GM18868 (cell line): ENCODE measurements around the gene ADAM22.

Experiments used
- ATAC-seq: cut with Tn5 transposase; IDR thresholded peaks from one replicate; pipeline ENCODE4 v1.9.1; 2021; ENCODE audit warnings: mild to moderate bottlenecking, moderate library complexity; ENCODE audit not compliant: unreplicated experiment

The ADAM22 gene

DNA sequence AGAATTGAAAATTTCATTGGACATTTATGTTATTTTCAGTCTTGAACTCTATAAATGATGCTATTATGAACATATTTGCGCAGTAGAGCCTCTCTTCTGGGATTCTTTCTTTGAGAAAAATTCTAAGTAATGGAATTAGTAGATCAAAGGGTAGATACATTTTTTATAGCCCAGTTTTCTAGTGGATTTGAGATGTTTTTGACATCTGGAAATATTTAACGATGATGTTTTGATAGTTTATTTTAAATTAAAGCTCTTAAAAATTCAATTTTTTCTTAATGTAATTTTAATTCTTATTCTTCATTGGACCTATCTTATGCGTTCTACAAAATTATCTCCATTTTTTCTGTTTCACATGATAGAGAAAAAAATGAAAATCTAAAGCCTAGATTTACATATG lies 103.0 kb downstream of the ADAM22 start:
- ATAC-seq = no peak

DNA sequence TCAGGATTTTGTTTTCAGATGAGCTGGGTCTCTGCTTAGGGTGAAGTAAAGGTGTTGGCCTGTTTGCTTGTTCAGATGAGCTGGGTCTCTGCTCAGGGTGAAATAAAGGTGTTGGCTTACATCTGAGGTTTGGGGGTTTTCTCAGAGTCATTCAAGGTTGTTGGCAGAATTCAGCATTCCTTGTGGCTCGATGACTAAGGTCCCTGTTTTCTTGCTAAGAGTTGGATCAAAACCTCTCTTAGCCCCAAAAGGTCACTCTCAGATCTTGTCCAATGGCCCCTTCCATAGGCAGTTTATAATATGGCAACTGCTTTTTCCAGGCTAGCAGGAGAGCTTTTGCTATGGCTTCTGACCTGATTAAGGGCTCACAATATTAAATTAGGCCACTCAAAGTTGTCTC lies 106.6 kb downstream of the ADAM22 start:
- no peak for ATAC-seq

DNA sequence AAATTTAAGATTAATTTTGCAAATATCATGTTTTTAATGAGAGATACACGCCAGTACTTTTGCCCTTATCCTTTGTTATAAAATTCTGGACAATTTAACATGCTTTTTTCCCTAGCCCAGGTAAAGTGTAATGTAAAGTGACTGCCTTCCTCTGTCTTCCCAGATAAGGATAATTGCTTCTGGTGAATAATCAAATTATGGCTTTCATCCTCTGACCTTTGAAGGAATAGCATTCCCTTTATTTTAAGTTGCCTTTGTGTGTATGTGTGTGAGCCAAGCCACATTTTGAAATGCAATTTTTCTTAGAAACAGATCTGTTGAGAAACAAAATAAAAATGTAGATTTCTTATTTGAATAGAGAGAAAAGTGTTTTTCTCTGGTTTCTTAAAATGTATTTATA lies 107.5 kb downstream of the ADAM22 start:
- no peak for ATAC-seq

DNA sequence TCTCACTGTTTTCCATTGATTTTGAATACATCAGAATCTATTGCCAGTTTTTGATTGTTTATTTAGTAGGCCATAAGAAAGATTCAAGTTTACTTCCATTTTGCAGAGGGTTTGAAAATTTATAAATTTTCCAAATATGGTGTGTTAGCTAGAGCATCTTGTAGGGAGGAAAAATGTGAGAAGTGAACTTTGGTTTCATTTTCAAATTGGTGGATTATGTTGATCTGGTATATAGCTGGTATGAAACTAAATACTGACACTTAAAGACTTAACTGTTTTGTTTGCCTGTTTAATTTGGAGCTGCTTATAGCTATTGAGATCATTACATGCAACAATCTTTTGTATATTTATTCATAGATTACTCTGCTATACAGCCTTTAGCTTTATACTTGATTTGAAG lies 108.1 kb downstream of the ADAM22 start:
- ATAC-seq = peak; percentile 41

DNA sequence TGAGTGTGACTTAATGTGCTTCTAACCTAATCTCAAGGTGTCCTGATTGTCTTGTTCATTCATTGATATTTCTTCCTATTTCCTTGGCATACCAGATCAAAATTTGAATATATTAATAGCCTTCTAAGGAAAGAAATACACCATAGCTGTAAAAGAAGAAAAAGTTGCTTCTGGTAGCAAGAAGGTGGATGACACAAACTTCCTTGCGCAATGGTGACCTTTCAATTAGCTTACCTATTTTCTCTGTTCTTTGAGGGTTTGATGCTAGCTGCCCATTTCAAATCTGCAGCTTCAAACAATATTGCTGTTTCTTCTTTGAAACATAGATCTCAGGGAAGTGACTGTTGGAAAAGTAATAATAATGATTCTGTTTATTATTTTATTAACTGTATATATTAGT lies 108.8 kb downstream of the ADAM22 start:
- no peak for ATAC-seq

DNA sequence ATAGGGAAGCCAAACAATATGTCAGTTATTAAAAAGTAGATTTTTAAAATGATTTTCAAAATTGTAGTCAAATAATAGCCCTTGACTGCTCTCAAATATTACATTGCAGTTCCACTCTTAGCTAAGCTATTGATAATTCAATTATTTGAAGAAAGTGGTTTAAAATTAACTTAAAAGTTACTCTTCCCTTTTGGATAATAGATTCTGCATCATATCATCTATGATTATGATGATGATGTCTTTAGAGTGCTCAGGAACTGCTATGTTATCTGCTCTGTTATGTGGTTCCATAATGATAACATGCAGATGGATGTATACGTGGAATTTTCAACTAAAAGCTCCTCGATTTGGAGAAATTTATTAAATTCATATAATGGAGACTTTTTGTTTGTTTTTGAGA lies 110.0 kb downstream of the ADAM22 start:
- ATAC-seq = no peak

DNA sequence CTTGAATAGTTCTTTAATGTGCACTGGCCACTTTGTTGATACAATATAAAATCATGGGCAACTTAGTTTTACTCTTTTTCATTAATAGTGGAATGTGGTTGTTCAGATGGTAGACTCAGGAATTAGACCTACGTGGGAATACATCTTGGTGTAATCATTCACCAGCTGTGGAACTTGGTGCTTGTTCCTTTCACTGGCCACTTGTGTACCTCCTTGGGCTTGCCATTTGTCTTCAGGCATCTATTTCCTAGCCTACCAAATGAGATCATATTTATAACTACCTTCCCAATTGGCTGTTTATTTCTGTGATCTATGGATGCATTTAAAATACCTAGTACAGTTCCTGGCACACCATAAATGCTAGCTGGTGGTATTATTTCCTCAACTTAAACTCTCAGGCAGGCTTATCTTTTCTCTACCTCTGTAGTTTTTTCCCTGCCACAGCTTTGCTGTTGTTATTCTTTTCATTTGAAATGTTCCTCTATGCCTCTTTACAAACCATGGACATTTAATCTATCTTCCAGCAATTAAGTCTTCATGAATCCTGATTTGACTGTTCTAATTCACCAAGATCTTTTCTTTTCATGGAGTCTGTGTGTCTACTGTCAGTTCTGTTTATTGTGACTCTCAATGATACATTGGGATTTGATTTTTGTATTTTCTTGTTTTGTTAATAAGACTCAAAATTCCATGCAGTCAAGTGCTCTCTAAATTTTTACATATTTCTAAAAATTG lies 113.0 kb downstream of the ADAM22 start:
- ATAC-seq = no peak

DNA sequence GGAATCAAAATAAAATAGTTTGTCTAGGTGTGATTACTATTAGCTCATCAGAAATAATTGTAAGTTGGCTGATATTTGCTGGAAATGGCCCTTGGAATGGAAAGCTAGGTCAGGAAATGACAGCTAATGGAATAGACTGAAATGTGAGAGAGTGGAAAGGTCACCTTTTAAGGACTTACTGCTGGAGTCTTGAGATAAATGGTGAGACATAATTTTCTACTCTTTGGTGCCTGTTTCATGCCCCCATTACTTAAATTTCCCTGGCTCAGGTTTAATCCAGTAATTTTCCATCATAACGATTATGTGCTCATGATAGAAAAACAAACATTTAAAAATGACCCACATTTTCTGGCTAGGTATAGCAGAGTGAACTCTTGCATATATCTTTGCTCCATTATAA lies 123.6 kb downstream of the ADAM22 start:
- no peak for ATAC-seq

DNA sequence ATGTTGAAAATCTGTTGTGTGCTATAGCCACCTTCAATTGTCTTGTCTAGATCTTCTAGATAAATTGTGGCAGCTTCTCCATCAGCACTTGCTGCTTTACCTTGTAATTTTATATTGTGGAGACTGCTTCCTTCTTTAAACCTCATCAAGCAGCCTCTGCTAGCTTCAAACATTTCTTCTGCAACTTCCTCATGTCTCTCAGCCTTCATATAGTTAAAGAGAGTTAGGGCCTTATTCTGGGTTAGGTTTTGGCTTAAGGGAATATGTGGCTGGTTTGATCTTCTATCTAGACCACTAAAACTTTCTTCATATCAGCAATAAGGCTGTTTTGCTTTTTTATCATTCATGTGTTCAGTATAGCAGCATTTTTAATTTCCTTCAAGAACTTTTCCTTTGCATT lies 128.2 kb downstream of the ADAM22 start:
- no peak for ATAC-seq

DNA sequence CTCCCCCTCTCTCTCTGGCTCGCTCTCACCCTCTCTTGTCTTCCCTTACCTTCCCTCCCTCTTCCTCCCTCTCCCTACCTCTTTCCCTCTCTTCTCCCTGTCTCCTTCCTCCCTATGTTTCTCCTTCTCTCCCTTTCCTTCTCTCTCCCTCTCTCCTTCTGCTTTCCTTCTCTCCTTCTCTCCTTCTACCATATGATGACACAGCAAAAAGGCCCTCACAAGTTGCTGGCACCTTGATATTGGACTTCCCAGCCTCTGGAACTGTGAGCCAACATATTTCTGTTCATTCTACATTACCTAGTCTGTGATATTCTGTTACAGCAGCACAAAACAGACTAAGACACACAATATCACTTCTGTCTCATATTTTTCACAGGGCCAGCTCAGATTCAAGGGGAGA lies 135.0 kb downstream of the ADAM22 start:
- ATAC-seq = no peak

DNA sequence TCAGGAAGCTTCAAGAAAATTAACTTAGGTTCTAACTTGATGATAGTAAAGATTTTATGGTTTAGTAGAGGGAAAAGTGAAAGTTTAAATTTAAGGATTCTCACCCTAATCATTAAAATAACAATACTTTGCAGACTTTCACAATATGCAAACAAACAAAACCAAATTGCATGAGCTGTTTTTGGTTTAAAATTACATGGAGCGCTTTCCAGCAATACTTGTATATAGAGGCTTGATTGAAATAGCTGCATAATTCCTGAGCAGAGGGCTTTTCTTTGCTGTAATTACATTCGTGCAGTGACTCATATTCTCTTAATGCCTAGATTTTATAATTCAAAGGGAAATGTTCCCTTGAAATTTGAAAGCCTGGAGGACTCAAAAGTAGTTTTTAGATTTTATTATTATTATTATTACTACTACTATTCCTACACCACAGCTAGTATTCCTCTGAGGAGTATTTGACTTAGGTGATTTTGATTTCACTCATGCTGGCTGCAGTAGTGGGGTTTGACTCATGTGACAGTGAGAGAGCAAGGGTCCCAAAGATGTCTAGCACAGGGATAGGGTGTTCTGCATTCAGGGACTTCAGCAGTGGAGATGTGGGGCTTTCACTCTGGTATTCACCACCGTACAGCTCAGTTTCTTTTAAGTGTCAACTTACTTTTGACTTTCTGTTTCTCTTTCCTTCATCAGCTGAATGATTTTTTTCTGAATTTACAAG lies 138.1 kb downstream of the ADAM22 start:
- peak; percentile 85 for ATAC-seq

DNA sequence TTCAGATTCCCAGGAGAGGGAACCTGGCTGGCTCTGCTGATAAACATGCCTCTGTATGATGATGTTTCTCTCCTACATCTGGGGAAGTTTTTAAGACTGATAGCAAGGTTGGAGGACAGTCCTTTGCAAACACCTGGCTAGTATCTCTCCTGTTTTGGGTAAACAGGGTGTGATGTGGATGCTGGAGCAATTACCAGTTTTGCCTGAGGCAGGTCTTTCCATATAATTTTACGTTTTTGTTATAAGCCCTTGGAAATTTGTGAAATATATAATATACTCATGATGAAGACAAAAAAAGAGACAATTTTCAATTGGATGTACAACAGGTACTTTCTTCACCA lies 138.6 kb downstream of the ADAM22 start:
- ATAC-seq = no peak

DNA sequence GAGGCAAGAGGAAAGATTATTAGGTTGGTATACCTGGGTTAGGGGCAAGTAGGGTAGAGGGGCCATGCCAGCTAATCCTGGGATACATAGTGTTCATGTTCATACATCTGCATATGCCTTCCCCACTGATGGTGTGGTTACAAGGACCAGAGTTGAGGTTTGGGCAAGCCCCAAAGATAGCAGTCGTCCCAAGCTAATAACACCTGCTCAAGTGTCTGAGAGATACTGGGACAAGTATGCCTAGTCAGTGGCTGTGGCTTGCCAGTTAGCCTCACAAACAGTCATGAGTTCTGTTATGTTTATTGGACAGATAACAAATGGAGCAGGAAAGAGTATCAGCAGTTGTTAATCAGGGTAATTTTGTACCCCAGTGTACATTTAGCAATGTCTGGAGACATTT lies 139.6 kb downstream of the ADAM22 start:
- peak; percentile 64 for ATAC-seq

DNA sequence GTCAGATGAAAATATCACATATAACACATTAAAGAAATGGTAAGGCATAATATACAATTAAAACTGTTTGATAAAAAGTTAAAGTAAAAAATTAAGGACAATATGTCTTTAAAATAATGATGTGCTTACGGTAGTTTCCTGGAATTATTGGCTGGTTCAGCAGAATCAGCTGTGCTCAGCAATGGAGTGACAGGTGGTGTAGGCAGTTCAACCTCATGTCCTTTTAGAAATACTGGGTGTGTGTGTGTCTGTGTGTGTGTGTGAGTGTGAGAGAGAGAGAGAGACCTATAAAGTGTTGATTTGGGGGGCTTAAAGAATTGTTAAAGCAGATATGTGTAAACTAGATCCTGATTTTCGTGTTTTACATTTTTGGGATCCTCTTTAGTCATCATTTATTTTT lies 141.2 kb downstream of the ADAM22 start:
- ATAC-seq = no peak

DNA sequence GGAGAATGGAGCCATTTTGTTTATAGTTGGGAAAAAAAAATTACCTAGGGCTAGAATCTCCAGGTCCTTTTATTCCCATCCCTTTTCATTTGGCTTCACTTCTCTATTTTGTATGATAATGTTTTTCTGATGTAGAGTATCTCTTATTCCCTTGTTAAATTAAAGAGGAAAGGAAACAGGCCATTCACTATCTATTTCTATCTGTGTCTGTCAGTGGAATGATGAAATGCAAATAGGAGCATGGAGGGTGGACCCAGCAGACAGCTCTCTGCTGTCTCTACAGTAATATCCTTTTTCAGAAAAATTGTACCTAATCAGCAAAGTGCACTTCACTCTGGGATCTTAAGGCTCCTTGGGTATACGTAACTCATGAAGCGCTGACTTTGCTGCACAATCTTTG lies 149.8 kb downstream of the ADAM22 start:
- no peak for ATAC-seq

DNA sequence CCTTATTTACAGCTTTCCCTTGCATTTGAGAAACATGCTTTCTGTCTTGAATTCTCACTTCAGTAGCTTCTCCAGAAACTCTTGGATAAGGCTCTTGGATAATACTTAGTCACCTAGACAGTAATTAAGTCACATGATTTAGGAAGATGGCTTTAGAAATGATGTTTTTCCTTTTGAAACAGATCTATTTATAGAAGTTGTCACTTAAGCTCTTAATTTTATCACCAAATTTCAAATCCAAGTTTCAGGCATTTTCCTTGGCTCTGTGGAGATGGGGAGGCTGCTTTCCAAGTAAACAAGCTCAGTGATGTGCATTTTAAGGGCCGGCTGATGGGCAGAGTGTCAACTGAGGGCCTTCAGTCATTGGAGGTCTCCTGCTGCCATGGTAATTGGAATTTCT lies 155.5 kb downstream of the ADAM22 start:
- ATAC-seq = no peak

DNA sequence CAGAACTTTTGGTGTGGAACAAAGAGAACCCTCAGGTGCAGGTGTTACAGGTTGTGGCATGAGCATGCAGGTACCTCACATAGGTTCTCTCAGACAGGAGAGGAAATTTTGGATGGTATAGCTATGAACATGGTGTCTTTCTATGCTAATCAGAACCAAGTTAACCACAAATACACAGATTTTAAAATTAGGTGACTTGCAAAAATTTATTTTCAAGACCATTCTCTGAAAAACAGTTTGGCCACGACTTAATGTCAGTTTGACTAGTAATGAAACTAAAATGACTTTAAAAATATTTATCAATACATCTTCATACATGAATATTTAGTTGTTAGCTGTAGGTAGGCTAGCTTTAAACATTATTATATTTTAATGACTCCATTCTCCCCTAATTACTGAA lies 156.2 kb downstream of the ADAM22 start:
- no peak for ATAC-seq

DNA sequence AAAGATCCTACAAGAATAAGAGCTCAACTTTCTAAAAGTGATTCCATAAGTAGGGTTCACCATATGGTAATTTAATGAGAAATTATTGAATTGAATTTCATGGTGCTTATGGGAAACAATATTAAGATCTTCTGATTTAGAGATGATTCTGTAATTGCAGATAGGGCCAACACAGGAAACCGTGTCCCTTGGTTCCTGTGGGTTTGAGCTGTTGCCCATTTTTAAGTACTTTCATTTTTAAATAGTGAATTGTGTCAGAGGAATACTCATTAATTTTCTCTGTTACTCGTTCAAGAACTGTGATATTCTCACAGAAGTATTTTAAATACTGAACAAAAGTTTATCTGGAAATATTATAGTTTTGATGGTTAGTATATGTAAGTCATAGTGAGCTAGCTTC lies 156.6 kb downstream of the ADAM22 start:
- ATAC-seq = peak; percentile 76

DNA sequence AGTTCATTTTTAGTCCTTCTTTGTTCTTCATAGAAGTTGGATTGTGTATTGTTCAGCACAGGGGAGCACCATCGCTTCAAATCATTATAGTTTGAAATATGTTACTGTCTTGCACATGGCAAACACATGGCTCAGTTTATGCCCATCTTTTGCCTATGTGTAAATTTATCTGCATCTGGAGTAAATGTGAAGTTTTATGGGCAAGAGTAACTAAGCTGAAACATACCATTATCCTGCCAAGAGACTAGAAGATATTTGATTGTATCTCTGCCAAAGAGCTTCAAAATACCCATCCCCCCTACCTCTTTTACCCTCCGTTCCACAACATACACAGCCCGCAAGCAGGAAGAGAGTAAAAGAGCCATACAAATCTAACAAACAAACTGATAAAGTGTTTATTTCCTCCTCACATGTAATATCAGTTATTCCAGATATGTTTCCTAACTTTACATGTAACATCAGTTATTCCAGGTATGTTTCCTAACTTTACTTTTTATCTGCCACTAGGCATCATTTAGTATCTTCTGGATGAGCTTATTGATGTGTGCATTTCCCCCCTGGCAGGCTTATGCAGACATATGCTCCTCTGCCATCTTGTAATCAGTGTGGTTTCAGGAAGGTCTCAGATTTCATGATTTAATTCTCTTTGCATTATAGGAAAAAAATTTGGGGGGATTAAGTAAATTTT lies 158.1 kb downstream of the ADAM22 start:
- ATAC-seq = no peak

DNA sequence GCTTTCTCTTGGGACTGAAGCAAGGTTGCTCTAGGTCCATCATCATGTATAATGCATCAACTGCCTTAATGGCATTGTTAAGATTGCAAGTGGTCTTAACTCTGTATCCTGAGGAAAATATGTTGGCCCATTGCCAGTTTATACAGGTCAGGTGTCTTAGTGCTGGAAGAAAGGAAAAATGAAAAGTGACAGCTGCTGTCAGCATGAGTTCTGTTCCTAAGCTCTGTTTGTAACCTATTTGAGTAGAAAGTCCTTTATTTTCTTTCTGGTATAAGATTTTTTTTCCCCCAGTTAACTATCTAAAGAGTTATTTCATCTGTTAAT lies 158.6 kb downstream of the ADAM22 start:
- no peak for ATAC-seq

DNA sequence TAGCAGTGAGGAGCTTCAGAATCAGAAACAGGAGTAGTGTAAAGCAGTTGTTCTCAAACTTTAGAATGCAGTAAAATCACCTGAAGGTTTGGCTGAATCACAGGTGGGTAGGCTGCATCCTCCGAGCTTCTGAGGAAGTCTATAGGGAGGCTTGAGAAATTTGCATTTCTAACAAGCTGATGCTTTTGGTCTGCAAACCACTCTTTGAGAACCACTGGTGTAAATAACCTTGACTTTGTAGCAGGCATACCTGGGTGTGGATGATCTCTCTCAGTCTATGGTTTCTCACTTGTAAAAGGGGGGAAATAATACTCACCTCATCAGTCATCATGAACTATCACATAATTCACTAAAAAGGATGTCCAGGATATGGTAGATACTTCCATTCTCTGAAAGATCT lies 167.7 kb downstream of the ADAM22 start:
- peak; percentile 42 for ATAC-seq

DNA sequence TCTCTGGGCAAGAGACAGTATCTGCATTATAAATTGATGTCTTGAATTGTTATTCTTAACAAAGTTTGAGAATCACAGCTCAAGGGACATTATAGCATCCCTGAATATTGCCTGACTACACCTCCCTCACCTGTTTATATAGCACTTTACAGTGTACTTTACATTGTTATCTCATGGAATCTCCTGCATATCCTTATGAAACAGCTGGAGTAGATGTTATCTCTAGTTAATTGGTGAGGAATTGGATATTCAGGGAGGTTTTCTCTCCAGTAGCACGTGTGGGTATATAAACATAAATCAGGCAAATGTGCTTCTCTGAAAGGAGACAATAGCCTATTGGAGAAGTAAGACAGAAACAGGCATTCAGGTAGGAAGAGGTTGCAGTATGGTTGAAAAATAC lies 168.6 kb downstream of the ADAM22 start:
- ATAC-seq = no peak
